Kidney (tissue), 14 donors: Measurements from ENCODE around the gene PCSK5. TPM values are rescaled to one million over a fixed set of nuclear protein-coding genes. Genes with fewer than 3 reads are reported as not detected.

ENCODE experiments used
- DNase-seq, 5 donors: peaks; one replicate each; pipeline ENCODE4 v3.0.0-alpha.2; 2013 to 2020
- FAIRE-seq: peaks from 2 replicates; lab custom pipeline; 2012; peaks lifted over from hg19 to GRCh38; lab: Jason Lieb, UNC
- H3K27ac ChIP-seq, 2 donors: one replicate each; pipeline ENCODE4 v1.7.0; 2013; ENCODE audit warnings: low read depth in 2 of 2, low read length in 2 of 2, inconsistent platforms in 1 of 2
- H3K27me3 ChIP-seq: one replicate; pipeline ENCODE4 v1.7.1; 2013; ENCODE audit warnings: low read length, inconsistent platforms; ENCODE audit not compliant: control insufficient read depth, insufficient read depth
- H3K36me3 ChIP-seq, 3 donors: one replicate each; pipeline versions ENCODE4 v1.7.0 to v1.7.1; 2013; ENCODE audit warnings: low read length in 3 of 3, control low read depth in 1 of 3, inconsistent platforms in 1 of 3; ENCODE audit not compliant: insufficient read depth in 3 of 3, control insufficient read depth in 2 of 3
- H3K4me1 ChIP-seq, 3 donors: one replicate each; pipeline versions ENCODE4 v1.7.0 to v1.7.1; 2013; ENCODE audit warnings: low read length in 3 of 3, inconsistent platforms in 1 of 3, low read depth in 1 of 3; ENCODE audit not compliant: control insufficient read depth in 2 of 3, insufficient read depth in 2 of 3
- H3K4me3 ChIP-seq, 3 donors: one replicate each; pipeline versions ENCODE4 v1.7.0 to v1.8.1; 2013; ENCODE audit warnings: low read length in 3 of 3, control low read depth in 1 of 3, inconsistent platforms in 1 of 3
- H3K9ac ChIP-seq, 3 donors: one replicate each; pipeline versions ENCODE4 v1.7.0 to v1.7.1; 2013; ENCODE audit warnings: low read length in 3 of 3, control low read depth in 1 of 3, inconsistent platforms in 1 of 3
- H3K9me3 ChIP-seq, 3 donors: one replicate each; pipeline versions ENCODE4 v1.7.0 to v1.7.1; 2013; ENCODE audit warnings: low read length in 3 of 3, control low read depth in 1 of 3, inconsistent platforms in 1 of 3; ENCODE audit not compliant: control insufficient read depth in 2 of 3, insufficient read depth in 1 of 3
- intact Hi-C: fragments of 100-400 bp; cut with DNase I; formaldehyde crosslinking; loops from one replicate; pipeline ENCODE4 v1.11.1; 2022
- polyA plus RNA-seq: library from polyadenylated mRNA; stranded (reverse); fragments of 350-450 nt; fragmentation: Illumina TruSeq; extraction: RNeasy Lipid Tissue Mini Kit (QIAGEN cat#74804); gene quantifications from one replicate; pipeline ENCODE4 v1.2.3, GENCODE V29; 2014; ENCODE audit warnings: low read depth, low replicate concordance; ENCODE audit not compliant: insufficient read depth
- total RNA-seq: library from RNA; stranded (reverse); fragmentation: NEBNext Ultra II Directional; extraction: Animal tissue kit (Norgen Biotek cat#: 25700); gene quantifications from one replicate; pipeline ENCODE4 v1.2.1, GENCODE V29; 2021
- TF ChIP-seq, protein P1 (sequence below): IDR thresholded peaks from 3 replicates; pipeline ENCODE4 v1.5.1; 2012; ENCODE audit warnings: mild to moderate bottlenecking, moderate library complexity, borderline replicate concordance; ENCODE audit not compliant: insufficient read depth; ENCODE audit errors: extremely low read depth
- donor health status: control.
- donor health status: control.
- donor health status: control.
- donor health status: control.
- donor health status: control.
- donor health status: DM: yes; HTN: yes; CAD: no.
- donor health status: Normal renal cell carcinoma (clear cell type).

PCSK5 gene
- total and polyA plus RNA-seq, 2 donors from 2014 or later, result 1.6 to 14.7 TPM

DNA sequence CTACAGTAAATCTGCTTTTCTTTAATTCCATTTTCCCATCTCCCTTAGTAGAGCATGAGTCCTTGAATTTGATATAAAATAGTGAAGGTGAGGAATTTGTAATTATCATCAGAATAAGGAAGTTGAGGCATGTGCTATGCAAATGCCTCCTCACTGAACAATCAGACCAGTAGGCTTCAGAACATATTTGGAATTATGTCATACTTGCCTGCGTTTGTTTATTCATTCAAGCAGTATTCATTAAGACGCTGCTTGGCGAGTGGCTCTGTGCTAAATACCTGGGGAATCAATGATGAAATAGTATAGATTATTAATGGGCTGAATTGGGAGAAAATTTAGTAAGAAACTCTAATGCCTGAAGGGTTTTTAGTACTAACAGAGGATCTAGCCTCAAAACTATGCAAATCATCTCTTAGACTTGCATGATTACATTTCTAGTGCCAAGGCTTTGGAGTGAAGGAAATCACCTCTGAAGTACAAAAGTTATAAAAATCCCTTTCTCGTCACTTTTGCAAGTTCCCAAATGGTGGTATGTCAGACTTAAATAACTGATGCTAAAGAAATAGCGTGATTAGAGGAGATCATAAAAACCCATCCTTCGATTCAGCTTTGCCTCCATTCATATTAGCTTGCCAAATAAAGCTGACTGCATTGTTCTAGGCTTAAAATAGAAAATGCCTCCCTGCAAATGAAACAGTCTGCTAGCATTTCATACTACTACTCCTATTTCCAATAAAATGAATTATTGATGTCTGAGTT lies 141.7 kb downstream of the PCSK5 start:
- peaks cover 0 to 2% (median 0%) of the 10 kb centered on the region in 3 donors for H3K36me3 ChIP-seq
- TF ChIP-seq, protein P1, sequence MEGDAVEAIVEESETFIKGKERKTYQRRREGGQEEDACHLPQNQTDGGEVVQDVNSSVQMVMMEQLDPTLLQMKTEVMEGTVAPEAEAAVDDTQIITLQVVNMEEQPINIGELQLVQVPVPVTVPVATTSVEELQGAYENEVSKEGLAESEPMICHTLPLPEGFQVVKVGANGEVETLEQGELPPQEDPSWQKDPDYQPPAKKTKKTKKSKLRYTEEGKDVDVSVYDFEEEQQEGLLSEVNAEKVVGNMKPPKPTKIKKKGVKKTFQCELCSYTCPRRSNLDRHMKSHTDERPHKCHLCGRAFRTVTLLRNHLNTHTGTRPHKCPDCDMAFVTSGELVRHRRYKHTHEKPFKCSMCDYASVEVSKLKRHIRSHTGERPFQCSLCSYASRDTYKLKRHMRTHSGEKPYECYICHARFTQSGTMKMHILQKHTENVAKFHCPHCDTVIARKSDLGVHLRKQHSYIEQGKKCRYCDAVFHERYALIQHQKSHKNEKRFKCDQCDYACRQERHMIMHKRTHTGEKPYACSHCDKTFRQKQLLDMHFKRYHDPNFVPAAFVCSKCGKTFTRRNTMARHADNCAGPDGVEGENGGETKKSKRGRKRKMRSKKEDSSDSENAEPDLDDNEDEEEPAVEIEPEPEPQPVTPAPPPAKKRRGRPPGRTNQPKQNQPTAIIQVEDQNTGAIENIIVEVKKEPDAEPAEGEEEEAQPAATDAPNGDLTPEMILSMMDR, result no peak
- no peak overlapping the region for H3K4me3 ChIP-seq
- FAIRE-seq (no peak), DNase-seq (no peak)
- H3K27ac ChIP-seq, result no peak overlapping the region
- no peak overlapping the region for H3K9ac ChIP-seq
- intact Hi-C loops, result no loop called here
- H3K9me3 ChIP-seq, result no peaks in the 10 kb centered on the region
- H3K4me1 ChIP-seq, result no peaks in the 10 kb centered on the region
- H3K27me3 ChIP-seq, result no peaks in the 10 kb centered on the region

DNA sequence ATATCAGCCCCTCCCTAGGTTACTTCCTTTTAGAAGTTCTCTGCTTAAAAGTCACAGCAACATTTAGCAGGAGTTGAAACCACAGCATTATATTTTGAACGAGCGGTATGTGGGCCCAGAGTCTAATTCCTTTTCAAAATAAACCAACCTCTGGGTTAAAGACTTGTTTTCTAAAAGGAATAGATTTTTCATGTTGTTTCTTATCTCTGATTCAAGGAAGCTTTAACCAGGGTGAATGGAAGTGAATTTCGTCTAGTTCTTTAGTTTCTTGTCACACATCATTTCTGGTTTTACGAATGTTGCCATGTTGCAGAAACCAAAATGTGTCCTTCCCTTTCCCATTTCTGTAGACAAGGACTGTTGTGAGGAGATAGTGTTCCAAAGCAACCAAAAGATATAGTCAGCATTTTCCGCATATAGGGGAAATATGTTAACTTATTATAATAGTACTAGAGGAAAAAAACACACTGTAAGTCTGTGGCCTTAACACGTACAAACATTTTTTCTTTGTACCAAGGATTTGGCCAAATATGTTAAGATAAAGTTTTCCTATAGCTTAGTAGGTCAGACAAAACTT lies 142.4 kb downstream of the PCSK5 start:
- Histone ChIP-seq H3K9me3 (no peaks in the 10 kb centered on the region), H3K4me3 (no peak overlapping the region), H3K27me3 (no peaks in the 10 kb centered on the region), H3K36me3 (peaks cover 0 to 2% (median 0%) of the 10 kb centered on the region in 3 donors), H3K27ac (no peak overlapping the region), H3K4me1 (no peaks in the 10 kb centered on the region), H3K9ac (no peak overlapping the region)
- intact Hi-C loops, result no loop called here
- no peak for DNase-seq
- no peak for FAIRE-seq
- TF ChIP-seq, protein P1, result no peak

DNA sequence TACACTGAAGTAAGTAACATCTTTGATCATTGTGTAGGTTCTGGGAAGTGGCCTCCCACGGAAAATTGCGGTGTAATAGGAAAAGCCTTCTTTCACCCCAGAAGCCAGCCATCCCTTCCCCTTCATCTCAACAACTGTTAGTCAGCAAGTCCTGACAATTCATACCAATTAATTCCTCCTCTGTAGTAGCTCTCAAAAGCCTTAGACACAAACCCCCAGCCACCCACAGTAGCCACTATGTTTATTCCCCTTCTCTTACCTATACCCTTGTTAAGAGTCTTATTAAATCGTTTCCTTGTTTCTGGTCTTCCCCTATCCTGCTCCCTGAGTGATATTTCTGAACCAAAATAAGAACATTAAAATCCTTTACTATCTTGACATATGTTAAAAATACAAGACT lies 143.6 kb downstream of the PCSK5 start:
- H3K36me3 ChIP-seq, result peaks cover 0 to 2% (median 0%) of the 10 kb centered on the region in 3 donors
- intact Hi-C loops, result no loop called here
- no peaks in the 10 kb centered on the region for H3K4me1 ChIP-seq
- no peak overlapping the region for H3K27ac ChIP-seq
- TF ChIP-seq, protein P1, result no peak
- no peaks in the 10 kb centered on the region for H3K9me3 ChIP-seq
- no peak overlapping the region for H3K4me3 ChIP-seq
- DNase-seq (no peak), FAIRE-seq (no peak)
- no peak overlapping the region for H3K9ac ChIP-seq
- H3K27me3 ChIP-seq, result no peaks in the 10 kb centered on the region
